ENCODE measurements around the gene SYNE1. TPM values are rescaled to one million over a fixed set of nuclear protein-coding genes. Genes with fewer than 3 reads are reported as not detected.
"Not testable (repeated sequence)": the region's sequence is repeated elsewhere in the genome, so short reads cannot be mapped to it uniquely, and the experiment has no call there.

The SYNE1 gene
- total RNA-seq, 4 donors from 2014 or later = 411 to 622 (median 490) TPM

- 75 to 85% methylated on average over 1 of the region's 1 CpG for WGBS, 2 donors
- Histone ChIP-seq H3K4me1 (no peaks in the 10 kb centered on the region), H3K4me3 (replicated peaks in 1 of 3) (no peak overlapping the region), H3K27me3 (no peaks in the 10 kb centered on the region), H3K9me3 (no peaks in the 10 kb centered on the region), H3K27ac (no peak overlapping the region), H3K36me3 (no peaks in the 10 kb centered on the region)
- TF ChIP-seq, protein P1, sequence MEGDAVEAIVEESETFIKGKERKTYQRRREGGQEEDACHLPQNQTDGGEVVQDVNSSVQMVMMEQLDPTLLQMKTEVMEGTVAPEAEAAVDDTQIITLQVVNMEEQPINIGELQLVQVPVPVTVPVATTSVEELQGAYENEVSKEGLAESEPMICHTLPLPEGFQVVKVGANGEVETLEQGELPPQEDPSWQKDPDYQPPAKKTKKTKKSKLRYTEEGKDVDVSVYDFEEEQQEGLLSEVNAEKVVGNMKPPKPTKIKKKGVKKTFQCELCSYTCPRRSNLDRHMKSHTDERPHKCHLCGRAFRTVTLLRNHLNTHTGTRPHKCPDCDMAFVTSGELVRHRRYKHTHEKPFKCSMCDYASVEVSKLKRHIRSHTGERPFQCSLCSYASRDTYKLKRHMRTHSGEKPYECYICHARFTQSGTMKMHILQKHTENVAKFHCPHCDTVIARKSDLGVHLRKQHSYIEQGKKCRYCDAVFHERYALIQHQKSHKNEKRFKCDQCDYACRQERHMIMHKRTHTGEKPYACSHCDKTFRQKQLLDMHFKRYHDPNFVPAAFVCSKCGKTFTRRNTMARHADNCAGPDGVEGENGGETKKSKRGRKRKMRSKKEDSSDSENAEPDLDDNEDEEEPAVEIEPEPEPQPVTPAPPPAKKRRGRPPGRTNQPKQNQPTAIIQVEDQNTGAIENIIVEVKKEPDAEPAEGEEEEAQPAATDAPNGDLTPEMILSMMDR (IDR thresholded peaks at IDR 0.05) = no peak
- no peak for TF ChIP-seq POLR2A (IDR thresholded peaks at IDR 0.05)
- intact Hi-C loops (cut with DNase I) = no loop called here
- no peak for DNase-seq
Measured at GRCh38 chr6:152534541-152534940, 102.6 kb downstream of the SYNE1 start.

- Histone ChIP-seq H3K36me3 (no peaks in the 10 kb centered on the region), H3K4me1 (no peaks in the 10 kb centered on the region), H3K4me3 (replicated peaks in 1 of 3) (no peak overlapping the region), H3K27ac (no peak overlapping the region), H3K9me3 (no peaks in the 10 kb centered on the region), H3K27me3 (no peaks in the 10 kb centered on the region)
- intact Hi-C loops (cut with DNase I) = no loop called here
- WGBS, 2 donors = 65 to 71% methylated on average over 3 of the region's 3 CpGs
- no peak for DNase-seq
- TF ChIP-seq, protein P1 (IDR thresholded peaks at IDR 0.05) = no peak
- no peak for TF ChIP-seq POLR2A (IDR thresholded peaks at IDR 0.05)
Measured at GRCh38 chr6:152532556-152533422, 104.4 kb downstream of the SYNE1 start.

DNA sequence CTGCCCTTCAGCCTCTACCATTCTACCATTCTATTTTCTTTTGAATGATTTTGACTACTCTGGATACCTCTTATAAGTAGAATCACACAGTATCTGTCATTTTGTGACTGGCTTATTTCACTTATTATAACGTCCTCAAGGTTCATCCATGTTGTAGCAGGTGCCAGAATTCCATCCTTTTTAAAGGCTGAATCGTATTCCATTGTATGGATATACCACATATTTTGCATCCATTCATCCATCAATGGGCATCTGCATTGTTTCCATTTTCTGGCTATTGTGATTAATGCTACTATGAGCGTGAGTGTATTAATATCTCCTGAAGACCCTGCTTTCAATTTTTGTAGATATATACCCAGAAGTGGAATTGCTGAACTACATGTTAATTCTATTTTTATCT lies 105.5 kb downstream of the SYNE1 start:
- Histone ChIP-seq H3K27ac (no peak overlapping the region), H3K4me1 (no peaks in the 10 kb centered on the region), H3K36me3 (no peaks in the 10 kb centered on the region), H3K9me3 (no peaks in the 10 kb centered on the region), H3K4me3 (replicated peaks in 1 of 3) (no peak overlapping the region), H3K27me3 (no peaks in the 10 kb centered on the region)
- TF ChIP-seq, protein P1 (IDR thresholded peaks at IDR 0.05) = no peak
- TF ChIP-seq POLR2A (IDR thresholded peaks at IDR 0.05) = no peak
- intact Hi-C loops (cut with DNase I) = no loop called here
- WGBS, 2 donors = 95% methylated on average over 3 of the region's 3 CpGs
- no peak for DNase-seq

DNA sequence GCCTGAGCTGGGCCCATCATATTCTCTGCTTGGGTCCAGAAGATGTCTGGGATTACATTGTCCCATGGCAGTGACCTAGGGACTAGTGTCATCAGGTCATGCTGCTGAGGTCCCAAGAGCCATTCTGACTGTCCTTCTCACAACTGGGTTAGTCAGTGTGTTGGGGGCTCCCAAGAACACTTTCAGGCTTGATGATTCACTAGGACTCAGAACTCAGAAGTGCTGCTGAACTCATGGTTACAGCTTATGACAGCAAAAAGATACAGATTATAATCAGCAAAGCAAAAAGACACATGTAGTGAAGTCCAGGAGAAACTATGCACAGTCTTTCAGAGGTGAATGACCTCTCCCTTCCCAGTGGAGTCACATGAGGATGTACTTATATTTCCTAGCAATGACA lies 107.8 kb downstream of the SYNE1 start:
- TF ChIP-seq, protein P1 (IDR thresholded peaks at IDR 0.05) = no peak
- no peak for TF ChIP-seq POLR2A (IDR thresholded peaks at IDR 0.05)
- no peaks in the 10 kb centered on the region for H3K4me1 ChIP-seq
- H3K36me3 ChIP-seq = no peaks in the 10 kb centered on the region
- no peaks in the 10 kb centered on the region for H3K27me3 ChIP-seq
- no peak overlapping the region for H3K27ac ChIP-seq
- no peak for DNase-seq
- H3K4me3 ChIP-seq (replicated peaks in 1 of 3) = no peak overlapping the region
- intact Hi-C loops (cut with DNase I) = no loop called here
- H3K9me3 ChIP-seq = no peaks in the 10 kb centered on the region

GRCh38 chr6:152514120-152514519 lies 123.0 kb downstream of the SYNE1 start:
- H3K4me1 ChIP-seq; intact Hi-C loops (cut with DNase I); H3K27me3 ChIP-seq; H3K36me3 ChIP-seq; H3K4me3 ChIP-seq (replicated peaks in 1 of 3); H3K9me3 ChIP-seq; H3K27ac ChIP-seq; DNase-seq: not testable (repeated sequence)
- 97 to 100% methylated on average over 1 of the region's 1 CpG for WGBS, 2 donors
